HepG2 (cell line): ENCODE data around the gene RHOV. TPM values are rescaled to one million over a fixed set of nuclear protein-coding genes. Genes with fewer than 3 reads are reported as not detected.

Experiments used
- BRD4 ChIP-seq: sonication (generic); formaldehyde crosslinking; IDR thresholded peaks from 2 replicates; pipeline ENCODE4 v1.4.0; 2020; ENCODE audit warnings: missing genetic modification reagents
- CBX1 ChIP-seq: IDR thresholded peaks from one replicate; pipeline ENCODE4 v1.6.1; 2016; ENCODE audit warnings: antibody characterized with exemption, low read depth
- ELF1 ChIP-seq: sonication (generic); formaldehyde crosslinking; IDR thresholded peaks from 2 replicates; pipeline ENCODE4 v1.4.0; 2020; ENCODE audit warnings: missing genetic modification reagents
- GTF2F1 ChIP-seq: fragments of 150-350 bp; IDR thresholded peaks from 2 replicates; pipeline ENCODE4 v1.6.1; 2014; ENCODE audit warnings: low read length
- HNF1B ChIP-seq: sonication (generic); formaldehyde crosslinking; IDR thresholded peaks from 2 replicates; pipeline ENCODE4 v1.5.1; 2020; ENCODE audit warnings: mild to moderate bottlenecking, moderate library complexity, missing genetic modification reagents
- HOXA3 ChIP-seq: sonication (generic); formaldehyde crosslinking; IDR thresholded peaks from 2 replicates; pipeline ENCODE4 v1.5.0; 2020; ENCODE audit warnings: missing genetic modification reagents
- MYC ChIP-seq: sonication (generic); formaldehyde crosslinking; IDR thresholded peaks from 2 replicates; pipeline ENCODE4 v1.9.0; 2021; ENCODE audit warnings: missing genetic modification reagents, borderline replicate concordance
- POLR2AphosphoS2 ChIP-seq: IDR thresholded peaks from 2 replicates; pipeline ENCODE4 v1.6.1; 2011; ENCODE audit warnings: low read depth, low read length, improper control_type of control experiment
- PRMT3 ChIP-seq: sonication (generic); formaldehyde crosslinking; IDR thresholded peaks from 2 replicates; pipeline ENCODE4 v1.8.1; 2022; ENCODE audit warnings: low read depth, mild to moderate bottlenecking, moderate library complexity, missing genetic modification reagents, borderline replicate concordance
- SMYD3 ChIP-seq: sonication (generic); formaldehyde crosslinking; IDR thresholded peaks from 2 replicates; pipeline ENCODE4 v1.8.1; 2023; ENCODE audit warnings: mild to moderate bottlenecking, missing genetic modification reagents
- SOX13 ChIP-seq, 3 experiments: fragments of 450-650 bp in 1 of 3; sonication (generic) in 1 of 3; formaldehyde crosslinking in 1 of 3; IDR thresholded peaks in 2 of 3; conservative IDR thresholded peaks in 1 of 3; 2 replicates each; pipeline versions ENCODE4 v1.5.0 to v1.6.1; 2016 to 2020; ENCODE audit warnings: antibody characterized with exemption in 1 of 3, mild to moderate bottlenecking in 1 of 3, missing compliant biosample characterization in 1 of 3, missing genetic modification reagents in 1 of 3, moderate library complexity in 1 of 3
- YEATS4 ChIP-seq: sonication (generic); formaldehyde crosslinking; IDR thresholded peaks from 2 replicates; pipeline ENCODE4 v1.4.0; 2020; ENCODE audit warnings: missing genetic modification reagents, borderline replicate concordance
- ZNF138 ChIP-seq: sonication (generic); formaldehyde crosslinking; IDR thresholded peaks from 2 replicates; pipeline ENCODE4 v1.5.0; 2020; ENCODE audit warnings: mild to moderate bottlenecking, low read depth, missing genetic modification reagents
- ZNF205 ChIP-seq: IDR thresholded peaks from 2 replicates; pipeline ENCODE4 v1.6.1; 2018; ENCODE audit warnings: missing biosample characterization, missing genetic modification reagents
- ZNF44 ChIP-seq: sonication (generic); formaldehyde crosslinking; IDR thresholded peaks from 2 replicates; pipeline ENCODE4 v1.5.1; 2020; ENCODE audit warnings: mild to moderate bottlenecking, missing genetic modification reagents
- ZNF501 ChIP-seq: sonication (generic); formaldehyde crosslinking; IDR thresholded peaks from 2 replicates; pipeline ENCODE4 v1.5.1; 2020; ENCODE audit warnings: mild to moderate bottlenecking, moderate library complexity, missing genetic modification reagents
- ZNF776 ChIP-seq: sonication (generic); formaldehyde crosslinking; IDR thresholded peaks from 2 replicates; pipeline ENCODE4 v1.4.0; 2020; ENCODE audit warnings: mild to moderate bottlenecking, missing genetic modification reagents
- ZSCAN9 ChIP-seq: IDR thresholded peaks from 2 replicates; pipeline ENCODE4 v1.6.1; 2016; ENCODE audit warnings: borderline replicate concordance
- ZZZ3 ChIP-seq: sonication (generic); formaldehyde crosslinking; IDR thresholded peaks from 2 replicates; pipeline ENCODE4 v1.4.0; 2020; ENCODE audit warnings: missing genetic modification reagents, mild to moderate bottlenecking, borderline replicate concordance
- polyA plus RNA-seq, 8 experiments: library from polyadenylated mRNA; depleted of rRNA in 3 of 8; stranded (reverse) in 7 of 8; unstranded in 1 of 8; fragments of >200 nt; fragmentation: Illumina TruSeq in 4 of 8; extraction: Trizol in 4 of 8; gene quantifications; 2 replicates each; pipeline versions ENCODE4 v1.2.1 to v1.2.3, GENCODE V29; 2011 to 2016; ENCODE audit warnings: low read depth in 4 of 8, missing spikeins in 1 of 8, mixed read lengths in 1 of 8; ENCODE audit not compliant: insufficient read depth in 1 of 8
- total RNA-seq, 5 experiments: library from RNA; depleted of rRNA; stranded (reverse); fragments of >200 nt; fragmentation: Illumina TruSeq; extraction: Trizol; gene quantifications; 2 replicates each; pipeline ENCODE4 v1.2.3, GENCODE V29; 2016; ENCODE audit warnings: low read depth in 1 of 5
- TF ChIP-seq, protein P1 (sequence below): sonication (generic); formaldehyde crosslinking; IDR thresholded peaks from 2 replicates; pipeline ENCODE4 v1.5.0; 2020; ENCODE audit warnings: missing genetic modification reagents
- TF ChIP-seq, protein P2 (sequence below): IDR thresholded peaks from 2 replicates; pipeline ENCODE4 v1.6.1; 2016
- TF ChIP-seq, protein P3 (sequence below): sonication (generic); formaldehyde crosslinking; IDR thresholded peaks from 2 replicates; pipeline ENCODE4 v1.4.0; 2020; ENCODE audit warnings: low read depth, mild to moderate bottlenecking, missing genetic modification reagents
- TF ChIP-seq, protein P4 (sequence below): IDR thresholded peaks from 2 replicates; pipeline ENCODE4 v1.6.1; 2016

The RHOV gene
- total and polyA plus RNA-seq, 2 of the 13 experiments (the other 11 are each of a cell fraction or from before 2014, with no cell fraction given) = 0.17 to 0.18 TPM

- TF ChIP-seq ZSCAN9 (CRISPR knock-in tag) (no peak), BRD4 (no peak), ZZZ3 (no peak), GTF2F1 (no peak), POLR2AphosphoS2 (no peak), ELF1 (CRISPR knock-in tag) (no peak), PRMT3 (no peak), ZNF776 (CRISPR knock-in tag) (0 out of 2 replicates have a peak, but pooled peaks have one; percentile 39), YEATS4 (CRISPR knock-in tag) (no peak), ZNF205 (0 out of 2 replicates have a peak, but pooled peaks have one; percentile 24), ZNF44 (no peak), HOXA3 (CRISPR knock-in tag) (no peak; the same call in 1 of the 2 replicates), CBX1 (no peak), ZNF501 (CRISPR knock-in tag) (no peak; the same call in 1 of the 2 replicates), HNF1B (no peak), MYC (CRISPR knock-in tag) (no peak; the same call in 1 of the 2 replicates), ZNF138 (no peak), SOX13 (IDR thresholded peaks at IDR 0.05) (no peak), SOX13 (CRISPR knock-in tag; conservative IDR thresholded peaks at IDR 0.05 in 1 of 2, IDR thresholded peaks at IDR 0.05 in 1 of 2) (peak in 1 of 2 experiments; percentile 68; a peak in 2 of 4 replicates), SMYD3 (CRISPR knock-in tag) (no peak)
- TF ChIP-seq, protein P1, sequence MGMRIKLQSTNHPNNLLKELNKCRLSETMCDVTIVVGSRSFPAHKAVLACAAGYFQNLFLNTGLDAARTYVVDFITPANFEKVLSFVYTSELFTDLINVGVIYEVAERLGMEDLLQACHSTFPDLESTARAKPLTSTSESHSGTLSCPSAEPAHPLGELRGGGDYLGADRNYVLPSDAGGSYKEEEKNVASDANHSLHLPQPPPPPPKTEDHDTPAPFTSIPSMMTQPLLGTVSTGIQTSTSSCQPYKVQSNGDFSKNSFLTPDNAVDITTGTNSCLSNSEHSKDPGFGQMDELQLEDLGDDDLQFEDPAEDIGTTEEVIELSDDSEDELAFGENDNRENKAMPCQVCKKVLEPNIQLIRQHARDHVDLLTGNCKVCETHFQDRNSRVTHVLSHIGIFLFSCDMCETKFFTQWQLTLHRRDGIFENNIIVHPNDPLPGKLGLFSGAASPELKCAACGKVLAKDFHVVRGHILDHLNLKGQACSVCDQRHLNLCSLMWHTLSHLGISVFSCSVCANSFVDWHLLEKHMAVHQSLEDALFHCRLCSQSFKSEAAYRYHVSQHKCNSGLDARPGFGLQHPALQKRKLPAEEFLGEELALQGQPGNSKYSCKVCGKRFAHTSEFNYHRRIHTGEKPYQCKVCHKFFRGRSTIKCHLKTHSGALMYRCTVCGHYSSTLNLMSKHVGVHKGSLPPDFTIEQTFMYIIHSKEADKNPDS (CRISPR knock-in tag) = no peak
- TF ChIP-seq, protein P2, sequence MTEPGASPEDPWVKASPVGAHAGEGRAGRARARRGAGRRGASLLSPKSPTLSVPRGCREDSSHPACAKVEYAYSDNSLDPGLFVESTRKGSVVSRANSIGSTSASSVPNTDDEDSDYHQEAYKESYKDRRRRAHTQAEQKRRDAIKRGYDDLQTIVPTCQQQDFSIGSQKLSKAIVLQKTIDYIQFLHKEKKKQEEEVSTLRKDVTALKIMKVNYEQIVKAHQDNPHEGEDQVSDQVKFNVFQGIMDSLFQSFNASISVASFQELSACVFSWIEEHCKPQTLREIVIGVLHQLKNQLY (CRISPR knock-in tag) = no peak
- TF ChIP-seq, protein P3, sequence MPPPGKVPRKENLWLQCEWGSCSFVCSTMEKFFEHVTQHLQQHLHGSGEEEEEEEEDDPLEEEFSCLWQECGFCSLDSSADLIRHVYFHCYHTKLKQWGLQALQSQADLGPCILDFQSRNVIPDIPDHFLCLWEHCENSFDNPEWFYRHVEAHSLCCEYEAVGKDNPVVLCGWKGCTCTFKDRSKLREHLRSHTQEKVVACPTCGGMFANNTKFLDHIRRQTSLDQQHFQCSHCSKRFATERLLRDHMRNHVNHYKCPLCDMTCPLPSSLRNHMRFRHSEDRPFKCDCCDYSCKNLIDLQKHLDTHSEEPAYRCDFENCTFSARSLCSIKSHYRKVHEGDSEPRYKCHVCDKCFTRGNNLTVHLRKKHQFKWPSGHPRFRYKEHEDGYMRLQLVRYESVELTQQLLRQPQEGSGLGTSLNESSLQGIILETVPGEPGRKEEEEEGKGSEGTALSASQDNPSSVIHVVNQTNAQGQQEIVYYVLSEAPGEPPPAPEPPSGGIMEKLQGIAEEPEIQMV (CRISPR knock-in tag) = no peak
- TF ChIP-seq, protein P4, sequence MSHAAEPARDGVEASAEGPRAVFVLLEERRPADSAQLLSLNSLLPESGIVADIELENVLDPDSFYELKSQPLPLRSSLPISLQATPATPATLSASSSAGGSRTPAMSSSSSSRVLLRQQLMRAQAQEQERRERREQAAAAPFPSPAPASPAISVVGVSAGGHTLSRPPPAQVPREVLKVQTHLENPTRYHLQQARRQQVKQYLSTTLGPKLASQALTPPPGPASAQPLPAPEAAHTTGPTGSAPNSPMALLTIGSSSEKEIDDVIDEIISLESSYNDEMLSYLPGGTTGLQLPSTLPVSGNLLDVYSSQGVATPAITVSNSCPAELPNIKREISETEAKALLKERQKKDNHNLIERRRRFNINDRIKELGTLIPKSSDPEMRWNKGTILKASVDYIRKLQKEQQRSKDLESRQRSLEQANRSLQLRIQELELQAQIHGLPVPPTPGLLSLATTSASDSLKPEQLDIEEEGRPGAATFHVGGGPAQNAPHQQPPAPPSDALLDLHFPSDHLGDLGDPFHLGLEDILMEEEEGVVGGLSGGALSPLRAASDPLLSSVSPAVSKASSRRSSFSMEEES (CRISPR knock-in tag) = no peak
Measured at GRCh38 chr15:40906991-40907802, 33.2 kb upstream of the RHOV start (continued).
